ENCODE results near the gene THUMPD3. TPM values are rescaled to one million over a fixed set of nuclear protein-coding genes. Genes with fewer than 3 reads are reported as not detected.

Gene THUMPD3
- total and polyA plus RNA-seq, 9 of the 15 experiments (the other 6 are each of a cell fraction or from before 2014, with no cell fraction given) = 58.3 to 132 (median 113) TPM

DNA sequence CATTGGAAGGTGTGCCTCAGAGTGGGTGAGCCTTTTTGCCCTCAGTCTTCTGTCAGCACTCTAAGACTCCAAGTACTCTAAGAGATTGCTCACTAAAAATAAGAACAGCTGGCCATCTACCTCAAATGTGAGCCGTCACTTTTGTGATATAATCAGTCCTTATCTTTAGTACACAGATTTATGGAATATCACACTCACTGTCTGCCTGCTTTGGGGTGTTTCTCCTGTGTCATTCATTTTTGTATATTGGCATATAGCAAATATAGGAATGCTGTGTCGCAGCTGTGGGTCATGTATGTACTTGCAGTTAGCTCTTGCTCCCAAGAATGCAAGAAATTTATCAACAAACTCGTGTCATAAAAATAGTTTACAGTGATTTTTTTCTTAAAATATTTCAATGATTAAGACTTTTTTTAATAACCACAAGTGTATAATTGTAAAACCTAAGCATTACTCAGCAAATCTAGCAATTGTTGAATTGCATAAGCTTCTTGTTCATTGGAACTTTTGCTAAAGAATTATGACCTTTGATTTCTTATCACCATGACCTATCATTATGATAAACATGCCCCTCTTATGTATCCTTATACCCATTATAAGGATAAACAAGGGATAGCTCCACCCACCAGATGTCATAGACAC lies 53.4 kb downstream of the THUMPD3 start:
- H3K36me3 ChIP-seq (ENCODE audit: control insufficient read depth, insufficient read depth, low read length) = peaks cover 42% of the 10 kb centered on the region
- no peaks in the 10 kb centered on the region for H3K9me1 ChIP-seq (ENCODE audit: control insufficient read depth, insufficient read depth, low read length)
- no peak overlapping the region for H3K9ac ChIP-seq (ENCODE audit: insufficient read depth in 1 of 2, low read depth in 2 of 2, low read length in 2 of 2)
- H3K4me1 ChIP-seq (replicated peaks in 1 of 2; ENCODE audit: control insufficient read depth in 2 of 2, insufficient read depth in 2 of 2, low read length in 2 of 2) = peaks cover 4 to 34% of the 10 kb centered on the region in 2 experiments
- no TSS peak for BruUV-seq (replicated peaks)
- no peak overlapping the region for H3K4me2 ChIP-seq (ENCODE audit: insufficient read depth, low read length)
- H3K27me3 ChIP-seq (ENCODE audit: control insufficient read depth in 2 of 2, insufficient read depth in 2 of 2, low read length in 2 of 2) = no peaks in the 10 kb centered on the region
- H3K4me3 ChIP-seq = no peak overlapping the region
- H3K9me3 ChIP-seq (replicated peaks; ENCODE audit: control insufficient read depth, insufficient read depth, low read depth, low read length) = no peaks in the 10 kb centered on the region
- DNase-seq (ENCODE audit: extremely low read depth in 1 of 4, low spot score in 3 of 4) (no peak), ATAC-seq (peak; percentile 11), FAIRE-seq (no peak)
- peaks cover 20% of the 10 kb centered on the region; the same call in 1 of the 2 replicates for H4K20me1 ChIP-seq (replicated peaks; ENCODE audit: control insufficient read depth, insufficient read depth, low read length)
- 39% methylated on average over 3 of the region's 3 CpGs for WGBS (ENCODE audit: insufficient coverage, low coverage, missing lambda C conversion rate)
- no peak overlapping the region for H2AFZ ChIP-seq (ENCODE audit: low read depth, low read length)
- POLR2A ChIA-PET = interaction anchor here (0.5 to 2.6 kb wide), 11 partner anchors 9 to 385 kb away, joined by 3 to 51 read pairs (median 3); partner anchors contain the start of gene SETD5
- CTCF ChIA-PET (ENCODE audit: low intra/inter-chr PET ratio) = no interaction called here
- intact Hi-C loops (cut with micrococcal nuclease) (no loop called here), in situ Hi-C loops (cut with MboI) (no loop called here)
- H3K79me2 ChIP-seq (ENCODE audit: control insufficient read depth, insufficient read depth, low read length) = peaks cover 98% of the 10 kb centered on the region
- peak overlapping the region; percentile 11; the same call in 1 of the 3 replicates for H3K27ac ChIP-seq (ENCODE audit: extremely low read depth, low read depth, low read length)
- peak; percentile 21; the same call in 1 of the 2 replicates for TF ChIP-seq SMARCA4 (IDR thresholded peaks at IDR 0.05)
- no peak for TF ChIP-seq TCF7 (IDR thresholded peaks at IDR 0.05; ENCODE audit: borderline replicate concordance)
- TF ChIP-seq KDM1A (IDR thresholded peaks at IDR 0.05) = peak; percentile 75 to 77
- peak; percentile 68 for TF ChIP-seq TEAD4 (IDR thresholded peaks at IDR 0.05; ENCODE audit: low read length)
- TF ChIP-seq TEAD4 (CRISPR knock-in tag; IDR thresholded peaks at IDR 0.05; ENCODE audit: borderline replicate concordance) = no peak
- no peak for TF ChIP-seq RNF2 (IDR thresholded peaks at IDR 0.05)
- TF ChIP-seq CBFA2T2 (conservative IDR thresholded peaks at IDR 0.05) = no peak
- TF ChIP-seq, protein P1, sequence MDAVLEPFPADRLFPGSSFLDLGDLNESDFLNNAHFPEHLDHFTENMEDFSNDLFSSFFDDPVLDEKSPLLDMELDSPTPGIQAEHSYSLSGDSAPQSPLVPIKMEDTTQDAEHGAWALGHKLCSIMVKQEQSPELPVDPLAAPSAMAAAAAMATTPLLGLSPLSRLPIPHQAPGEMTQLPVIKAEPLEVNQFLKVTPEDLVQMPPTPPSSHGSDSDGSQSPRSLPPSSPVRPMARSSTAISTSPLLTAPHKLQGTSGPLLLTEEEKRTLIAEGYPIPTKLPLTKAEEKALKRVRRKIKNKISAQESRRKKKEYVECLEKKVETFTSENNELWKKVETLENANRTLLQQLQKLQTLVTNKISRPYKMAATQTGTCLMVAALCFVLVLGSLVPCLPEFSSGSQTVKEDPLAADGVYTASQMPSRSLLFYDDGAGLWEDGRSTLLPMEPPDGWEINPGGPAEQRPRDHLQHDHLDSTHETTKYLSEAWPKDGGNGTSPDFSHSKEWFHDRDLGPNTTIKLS (IDR thresholded peaks at IDR 0.05; ENCODE audit: borderline replicate concordance, low read depth) = no peak
- peak; percentile 56 for TF ChIP-seq FOSL1 (tag; conservative IDR thresholded peaks at IDR 0.05)
- TF ChIP-seq, protein P2, sequence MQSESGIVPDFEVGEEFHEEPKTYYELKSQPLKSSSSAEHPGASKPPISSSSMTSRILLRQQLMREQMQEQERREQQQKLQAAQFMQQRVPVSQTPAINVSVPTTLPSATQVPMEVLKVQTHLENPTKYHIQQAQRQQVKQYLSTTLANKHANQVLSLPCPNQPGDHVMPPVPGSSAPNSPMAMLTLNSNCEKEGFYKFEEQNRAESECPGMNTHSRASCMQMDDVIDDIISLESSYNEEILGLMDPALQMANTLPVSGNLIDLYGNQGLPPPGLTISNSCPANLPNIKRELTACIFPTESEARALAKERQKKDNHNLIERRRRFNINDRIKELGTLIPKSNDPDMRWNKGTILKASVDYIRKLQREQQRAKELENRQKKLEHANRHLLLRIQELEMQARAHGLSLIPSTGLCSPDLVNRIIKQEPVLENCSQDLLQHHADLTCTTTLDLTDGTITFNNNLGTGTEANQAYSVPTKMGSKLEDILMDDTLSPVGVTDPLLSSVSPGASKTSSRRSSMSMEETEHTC (IDR thresholded peaks at IDR 0.05) = no peak
- TF ChIP-seq NR3C1 (CRISPR knock-in tag; IDR thresholded peaks at IDR 0.05) = no peak
- TF ChIP-seq TAL1 (IDR thresholded peaks at IDR 0.05) = peak; percentile 52
- TF ChIP-seq, protein P3, sequence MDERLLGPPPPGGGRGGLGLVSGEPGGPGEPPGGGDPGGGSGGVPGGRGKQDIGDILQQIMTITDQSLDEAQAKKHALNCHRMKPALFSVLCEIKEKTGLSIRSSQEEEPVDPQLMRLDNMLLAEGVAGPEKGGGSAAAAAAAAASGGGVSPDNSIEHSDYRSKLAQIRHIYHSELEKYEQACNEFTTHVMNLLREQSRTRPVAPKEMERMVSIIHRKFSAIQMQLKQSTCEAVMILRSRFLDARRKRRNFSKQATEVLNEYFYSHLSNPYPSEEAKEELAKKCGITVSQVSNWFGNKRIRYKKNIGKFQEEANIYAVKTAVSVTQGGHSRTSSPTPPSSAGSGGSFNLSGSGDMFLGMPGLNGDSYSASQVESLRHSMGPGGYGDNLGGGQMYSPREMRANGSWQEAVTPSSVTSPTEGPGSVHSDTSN (CRISPR knock-in tag; IDR thresholded peaks at IDR 0.05; ENCODE audit: low read depth) = no peak
- TF ChIP-seq, protein P3 (tag; conservative IDR thresholded peaks at IDR 0.05; ENCODE audit: low read depth) = peak; percentile 37; the same call in 1 of the 2 replicates
- peak; percentile 84 for TF ChIP-seq ZNF316 (IDR thresholded peaks at IDR 0.05)
- no peak for TF ChIP-seq ZNF12 (CRISPR knock-in tag; IDR thresholded peaks at IDR 0.05)
- TF ChIP-seq CEBPG (CRISPR knock-in tag; IDR thresholded peaks at IDR 0.05) = no peak
- TF ChIP-seq CEBPG (tag; conservative IDR thresholded peaks at IDR 0.05 in 1 of 2, IDR thresholded peaks at IDR 0.05 in 1 of 2) = no peak
- 0 out of 4 replicates have a peak, but pooled peaks of 1 of the 2 experiments have one; percentile 24 for TF ChIP-seq TBL1XR1 (IDR thresholded peaks at IDR 0.05; ENCODE audit: low read length in 2 of 2)
- no peak for TF ChIP-seq NCOA2 (IDR thresholded peaks at IDR 0.05; ENCODE audit: partially characterized antibody in 2 of 2)
